Astrocyte (in vitro differentiated cells and primary cell): ENCODE results near the gene BRWD1. TPM values are rescaled to one million over a fixed set of nuclear protein-coding genes. Genes with fewer than 3 reads are reported as not detected.
A peak's percentile ranks its signal among the peaks of the same experiment; 100 is the strongest.
"Not testable (repeated sequence)": the region's sequence is repeated elsewhere in the genome, so short reads cannot be mapped to it uniquely, and the experiment has no call there.

Experiments
- DNase-seq: peaks from one replicate; pipeline ENCODE4 v3.0.0-alpha.2; 2010; ENCODE audit warnings: low read depth
- FAIRE-seq: peaks from 2 replicates; lab custom pipeline; 2011; peaks lifted over from hg19 to GRCh38; lab: Jason Lieb, UNC
- H2AFZ ChIP-seq: 2 replicates; pipeline ENCODE4 v1.6.0; 2012; ENCODE audit warnings: low read depth, low read length, inconsistent platforms
- H3K27ac ChIP-seq: 2 replicates; pipeline ENCODE4 v1.5.1; 2011; ENCODE audit warnings: low read depth, low read length, inconsistent platforms
- H3K27me3 ChIP-seq: 2 replicates; pipeline ENCODE4 v1.6.0; 2011; ENCODE audit warnings: low read length, inconsistent platforms; ENCODE audit not compliant: insufficient read depth
- H3K36me3 ChIP-seq: 2 replicates; pipeline ENCODE4 v1.5.1; 2011; ENCODE audit warnings: low read length, inconsistent platforms; ENCODE audit not compliant: insufficient read depth
- H3K4me1 ChIP-seq: 2 replicates; pipeline ENCODE4 v1.5.1; 2011; ENCODE audit warnings: low read length, inconsistent platforms; ENCODE audit not compliant: insufficient read depth
- H3K4me2 ChIP-seq: 2 replicates; pipeline ENCODE4 v1.6.0; 2012; ENCODE audit warnings: low read length, inconsistent platforms
- H3K4me3 ChIP-seq: 2 replicates; pipeline ENCODE4 v1.5.1; 2011; ENCODE audit warnings: low read depth, mild to moderate bottlenecking, low read length, inconsistent platforms; ENCODE audit not compliant: insufficient read depth
- H3K79me2 ChIP-seq: 2 replicates; pipeline ENCODE4 v1.6.0; 2012; ENCODE audit warnings: mild to moderate bottlenecking, low read length, inconsistent platforms; ENCODE audit not compliant: insufficient read depth
- H3K9ac ChIP-seq: 2 replicates; pipeline ENCODE4 v1.6.0; 2012; ENCODE audit warnings: mild to moderate bottlenecking, low read length, inconsistent platforms
- H3K9me3 ChIP-seq: 2 replicates; pipeline ENCODE4 v1.5.1; 2012; ENCODE audit warnings: low read depth, mild to moderate bottlenecking, low read length, inconsistent platforms; ENCODE audit not compliant: insufficient read depth
- H4K20me1 ChIP-seq: 2 replicates; pipeline ENCODE4 v1.6.0; 2012; ENCODE audit warnings: low read length, inconsistent platforms; ENCODE audit not compliant: insufficient read depth
- H3K27ac Mint-ChIP-seq: one replicate; pipeline ENCODE4 v1.8.0; 2021; ENCODE audit warnings: mild to moderate bottlenecking, mixed read lengths; ENCODE audit not compliant: unreplicated experiment
- H3K27me3 Mint-ChIP-seq: one replicate; pipeline ENCODE4 v1.8.0; 2021; ENCODE audit warnings: low read depth, mixed read lengths; ENCODE audit not compliant: unreplicated experiment
- H3K36me3 Mint-ChIP-seq: one replicate; pipeline ENCODE4 v1.8.0; 2021; ENCODE audit warnings: low read depth, mixed read lengths; ENCODE audit not compliant: unreplicated experiment
- H3K4me1 Mint-ChIP-seq: one replicate; pipeline ENCODE4 v1.8.0; 2021; ENCODE audit warnings: low read depth, mixed read lengths; ENCODE audit not compliant: unreplicated experiment
- H3K4me3 Mint-ChIP-seq: one replicate; pipeline ENCODE4 v1.8.0; 2021; ENCODE audit warnings: mild to moderate bottlenecking, moderate library complexity, mixed read lengths; ENCODE audit not compliant: unreplicated experiment
- H3K9me3 Mint-ChIP-seq: one replicate; pipeline ENCODE4 v1.8.0; 2021; ENCODE audit warnings: mild to moderate bottlenecking, mixed read lengths; ENCODE audit not compliant: unreplicated experiment
- CTCF ChIP-seq: IDR thresholded peaks from 2 replicates; pipeline ENCODE4 v1.5.1; 2011; ENCODE audit warnings: low read depth, mild to moderate bottlenecking, inconsistent platforms, low read length, moderate library complexity; ENCODE audit not compliant: insufficient read depth
- EZH2 ChIP-seq: IDR thresholded peaks from 2 replicates; pipeline ENCODE4 v1.6.1; 2012; ENCODE audit warnings: mild to moderate bottlenecking, low read length, inconsistent platforms; ENCODE audit not compliant: insufficient read depth
- total RNA-seq: library from RNA; stranded (reverse); gene quantifications from 2 replicates; pipeline ENCODE4 v1.2.1, GENCODE V29; 2021

Gene BRWD1
- total RNA-seq, 1 donor from 2014 or later = 28.1 TPM

- Mint-ChIP-seq H3K4me3 (no peak overlapping the region), H3K27me3 (no peaks in the 10 kb centered on the region), H3K4me1 (no peaks in the 10 kb centered on the region), H3K9me3 (no peaks in the 10 kb centered on the region), H3K36me3 (peaks cover 2% of the 10 kb centered on the region), H3K27ac (no peak overlapping the region)
- DNase-seq (peak; percentile 44), FAIRE-seq (no peak)
- no peaks in the 10 kb centered on the region for H3K4me1 ChIP-seq
- TF ChIP-seq CTCF (no peak), EZH2 (no peak)
- H2AFZ ChIP-seq = no peak overlapping the region
- H3K27me3 ChIP-seq = no peaks in the 10 kb centered on the region
- no peaks in the 10 kb centered on the region for H3K9me3 ChIP-seq
- no peak overlapping the region for H3K4me3 ChIP-seq
- no peak overlapping the region for H3K9ac ChIP-seq
- H3K36me3 ChIP-seq = peaks cover 14% of the 10 kb centered on the region
- no peaks in the 10 kb centered on the region for H3K79me2 ChIP-seq
- no peak overlapping the region for H3K27ac ChIP-seq
- H3K4me2 ChIP-seq = no peak overlapping the region
- H4K20me1 ChIP-seq = peaks cover 4% of the 10 kb centered on the region
Observed at GRCh38 chr21:39224930-39225329, 88.5 kb downstream of the BRWD1 start.

- Mint-ChIP-seq H3K27ac (no peak overlapping the region), H3K4me1 (no peaks in the 10 kb centered on the region), H3K36me3 (peaks cover 2% of the 10 kb centered on the region), H3K4me3 (no peak overlapping the region), H3K27me3 (no peaks in the 10 kb centered on the region), H3K9me3 (no peaks in the 10 kb centered on the region)
- H3K9ac ChIP-seq = no peak overlapping the region
- H3K36me3 ChIP-seq = peaks cover 12% of the 10 kb centered on the region
- FAIRE-seq (no peak), DNase-seq (no peak)
- TF ChIP-seq CTCF (no peak), EZH2 (no peak)
- H3K4me3 ChIP-seq = no peak overlapping the region
- H2AFZ ChIP-seq = no peak overlapping the region
- H3K4me2 ChIP-seq = no peak overlapping the region
- no peaks in the 10 kb centered on the region for H4K20me1 ChIP-seq
- no peaks in the 10 kb centered on the region for H3K79me2 ChIP-seq
- no peaks in the 10 kb centered on the region for H3K4me1 ChIP-seq
- no peak overlapping the region for H3K27ac ChIP-seq
- H3K9me3 ChIP-seq = no peaks in the 10 kb centered on the region
- H3K27me3 ChIP-seq = no peaks in the 10 kb centered on the region
Observed at GRCh38 chr21:39221997-39222486, 91.4 kb downstream of the BRWD1 start.

- H2AFZ ChIP-seq = no peak overlapping the region
- H3K4me3 ChIP-seq = no peak overlapping the region
- no peaks in the 10 kb centered on the region for H3K27me3 ChIP-seq
- H3K27ac ChIP-seq = no peak overlapping the region
- no peaks in the 10 kb centered on the region for H3K79me2 ChIP-seq
- FAIRE-seq (no peak), DNase-seq (no peak)
- TF ChIP-seq CTCF (no peak), EZH2 (no peak)
- Mint-ChIP-seq H3K27ac (no peak overlapping the region), H3K4me1 (no peaks in the 10 kb centered on the region), H3K9me3 (no peaks in the 10 kb centered on the region), H3K4me3 (no peak overlapping the region), H3K36me3 (peaks cover 2% of the 10 kb centered on the region), H3K27me3 (no peaks in the 10 kb centered on the region)
- H3K36me3 ChIP-seq = peaks cover 12% of the 10 kb centered on the region
- no peaks in the 10 kb centered on the region for H4K20me1 ChIP-seq
- H3K9ac ChIP-seq = no peak overlapping the region
- H3K9me3 ChIP-seq = no peaks in the 10 kb centered on the region
- no peak overlapping the region for H3K4me2 ChIP-seq
- no peaks in the 10 kb centered on the region for H3K4me1 ChIP-seq
Observed at GRCh38 chr21:39221282-39221996, 92.0 kb downstream of the BRWD1 start.

DNA sequence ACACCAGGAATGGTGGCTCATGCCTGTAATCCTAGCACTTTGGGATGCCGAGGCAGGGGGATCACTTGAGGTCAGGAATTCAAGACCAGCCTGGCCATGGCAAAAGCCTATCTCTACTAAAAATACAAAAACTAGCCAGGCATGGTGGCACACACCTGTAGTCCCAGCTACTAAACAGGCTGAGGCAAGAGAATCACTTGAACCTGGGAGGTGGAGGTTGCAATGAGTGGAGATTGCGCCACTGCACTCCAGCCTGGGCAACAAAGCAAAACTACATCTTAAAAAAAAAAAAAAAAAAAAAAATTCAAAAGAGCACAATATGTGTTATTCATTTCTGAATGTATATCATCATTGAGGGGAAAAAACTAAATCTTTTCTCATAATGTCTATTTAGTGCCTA lies 92.6 kb downstream of the BRWD1 start:
- not testable (repeated sequence) for H3K27me3 ChIP-seq, H3K27me3 Mint-ChIP-seq, H3K9ac ChIP-seq, H3K79me2 ChIP-seq, H3K9me3 Mint-ChIP-seq, H3K4me3 Mint-ChIP-seq, H3K9me3 ChIP-seq, H2AFZ ChIP-seq, DNase-seq, H3K4me1 ChIP-seq, H3K36me3 Mint-ChIP-seq, H3K4me1 Mint-ChIP-seq, H3K4me3 ChIP-seq, H4K20me1 ChIP-seq, H3K27ac ChIP-seq, H3K4me2 ChIP-seq, H3K27ac Mint-ChIP-seq, FAIRE-seq
- H3K36me3 ChIP-seq = peaks cover 15% of the 10 kb centered on the region
